Sigmoid colon (tissue), 7 donors: Measurements from ENCODE around the gene TMPRSS12. TPM values are rescaled to one million over a fixed set of nuclear protein-coding genes. Genes with fewer than 3 reads are reported as not detected.

Experiments used
- DNase-seq: peaks from one replicate; pipeline ENCODE4 v3.0.0-alpha.2; 2019
- H3K27ac ChIP-seq, 4 donors: fragments of 200-600 bp; sonication (generic); one replicate each; pipeline ENCODE4 v1.5.1; 2016 to 2019; ENCODE audit warnings: mild to moderate bottlenecking in 1 of 4
- H3K27me3 ChIP-seq, 3 donors: fragments of 200-600 bp; sonication (generic); one replicate each; pipeline ENCODE4 v1.5.1; 2019; ENCODE audit warnings: mild to moderate bottlenecking in 1 of 3
- H3K36me3 ChIP-seq, 4 donors: fragments of 200-600 bp; sonication (generic); one replicate each; pipeline ENCODE4 v1.5.1; 2016 to 2019
- H3K4me1 ChIP-seq, 4 donors: fragments of 200-600 bp; sonication (generic); one replicate each; pipeline ENCODE4 v1.5.1; 2017 to 2019
- H3K4me3 ChIP-seq, 4 donors: fragments of 200-600 bp; sonication (generic); one replicate each; pipeline ENCODE4 v1.5.1; 2017 to 2019; ENCODE audit warnings: mild to moderate bottlenecking in 2 of 4, moderate library complexity in 1 of 4
- H3K9me3 ChIP-seq, 4 donors: fragments of 200-600 bp in 3 of 4; sonication (generic) in 3 of 4; one replicate each; pipeline versions ENCODE4 v1.5.1 to v1.6.1; 2013 to 2019
- CTCF ChIP-seq, 4 experiments: fragments of 450-650 bp in 3 of 4; fragments of 200-600 bp in 1 of 4; IDR thresholded peaks; one replicate each; pipeline ENCODE4 v1.5.1; 2016 to 2019; ENCODE audit warnings: antibody characterized with exemption in 4 of 4, mild to moderate bottlenecking in 3 of 4, moderate library complexity in 2 of 4
- EP300 ChIP-seq, 4 donors: sonication (generic); formaldehyde crosslinking; IDR thresholded peaks; one replicate each; pipeline ENCODE4 v1.6.1; 2017; ENCODE audit warnings: antibody characterized with exemption in 4 of 4
- POLR2A ChIP-seq, 2 donors: fragments of 450-650 bp; IDR thresholded peaks; one replicate each; pipeline ENCODE4 v1.6.1; 2016; ENCODE audit warnings: antibody characterized with exemption in 2 of 2, mild to moderate bottlenecking in 2 of 2, moderate library complexity in 2 of 2
- POLR2AphosphoS5 ChIP-seq, 4 donors: sonication (generic); formaldehyde crosslinking; IDR thresholded peaks; one replicate each; pipeline ENCODE4 v1.6.1; 2017; ENCODE audit warnings: antibody characterized with exemption in 4 of 4
- WGBS, 2 donors: extraction: QIAGEN DNeasy Blood & Tissue Kit; methylation state at CpG; one replicate each; pipeline ENCODE4 v1.1.7; 2013; 5-methylcytosine and 5-hydroxymethylcytosine counted together
- intact Hi-C: fragments of 100-400 bp; cut with DNase I; formaldehyde crosslinking; loops from one replicate; pipeline ENCODE4 v1.15.1; 2023
- polyA plus RNA-seq, 3 donors: library from polyadenylated mRNA; stranded (reverse); fragments of 200-250 nt; gene quantifications; one replicate each; pipeline ENCODE4 v1.2.3, GENCODE V29; 2013
- small RNA-seq, 3 donors: library from RNA; depleted of rRNA; stranded (forward); fragments of <200 nt; gene quantifications; one replicate each; pipeline ENCODE3, GENCODE V24; 2016
- total RNA-seq, 4 donors: library from RNA; depleted of rRNA; stranded (reverse); fragments of >200 nt; gene quantifications; one replicate each; pipeline ENCODE4 v1.1.0, GENCODE V29; 2016
- donor health status: healthy with polysubstance abuse.
- donor health status: Bipolar disorder and iron deficiency.
- donor health status: healthy.

Gene TMPRSS12
- total and polyA plus RNA-seq, 7 donors, result not detected

- WGBS, 2 donors, result 38 to 46% methylated on average over 3 of the region's 3 CpGs
- peaks cover 8 to 44% (median 14%) of the 10 kb centered on the region in 4 donors for H3K36me3 ChIP-seq
- H3K27me3 ChIP-seq, result no peaks in the 10 kb centered on the region
- TF ChIP-seq POLR2AphosphoS5 (IDR thresholded peaks at IDR 0.05) (peak in 1 of 4 donors; percentile 1), POLR2A (IDR thresholded peaks at IDR 0.05) (no peak)
- intact Hi-C loops, result no loop called here
- peaks cover 0 to 6% (median 0%) of the 10 kb centered on the region in 4 donors for H3K9me3 ChIP-seq
- peak overlapping the region; percentile 65 to 79 (median 72) for H3K27ac ChIP-seq
- H3K4me3 ChIP-seq, result no peak overlapping the region
- no peak for DNase-seq
- peaks cover 0 to 76% (median 73%) of the 10 kb centered on the region in 4 donors for H3K4me1 ChIP-seq
These were observed 91.7 kb downstream of the TMPRSS12 start for GRCh38 chr12:50934371-50934851.

- Histone ChIP-seq H3K4me1 (peaks cover 0 to 79% (median 77%) of the 10 kb centered on the region in 4 donors), H3K27me3 (no peaks in the 10 kb centered on the region), H3K27ac (peak overlapping the region; percentile 65 to 79 (median 72)), H3K4me3 (no peak overlapping the region), H3K9me3 (peaks cover 0 to 6% (median 0%) of the 10 kb centered on the region in 4 donors), H3K36me3 (peaks cover 8 to 37% (median 13%) of the 10 kb centered on the region in 4 donors)
- intact Hi-C loops, result no loop called here
- DNase-seq, result no peak
- TF ChIP-seq POLR2AphosphoS5 (IDR thresholded peaks at IDR 0.05), result no peak
- TF ChIP-seq EP300 (IDR thresholded peaks at IDR 0.05), result no peak
- no peak for TF ChIP-seq CTCF (IDR thresholded peaks at IDR 0.05)
- no peak for TF ChIP-seq POLR2A (IDR thresholded peaks at IDR 0.05)
- 38 to 56% methylated on average over 6 of the region's 6 CpGs for whole genome bisulfite sequencing, 2 donors
These were observed 92.5 kb downstream of the TMPRSS12 start for GRCh38 chr12:50934981-50935807.

- H3K27me3 ChIP-seq, result no peaks in the 10 kb centered on the region
- 92 to 94% methylated on average over 9 of the region's 9 CpGs for WGBS, 2 donors
- no peak for DNase-seq
- peaks cover 0 to 6% (median 0%) of the 10 kb centered on the region in 4 donors for H3K9me3 ChIP-seq
- intact Hi-C loops, result no loop called here
- TF ChIP-seq POLR2AphosphoS5 (IDR thresholded peaks at IDR 0.05), result no peak
- no peak for TF ChIP-seq EP300 (IDR thresholded peaks at IDR 0.05)
- TF ChIP-seq POLR2A (IDR thresholded peaks at IDR 0.05), result no peak
- no peak for TF ChIP-seq CTCF (IDR thresholded peaks at IDR 0.05)
- H3K36me3 ChIP-seq, result peaks cover 0 to 19% (median 3%) of the 10 kb centered on the region in 4 donors
- H3K4me3 ChIP-seq, result no peak overlapping the region
- H3K4me1 ChIP-seq, result peaks cover 0 to 81% (median 75%) of the 10 kb centered on the region in 4 donors
- peak overlapping the region; percentile 4 to 79 (median 66) for H3K27ac ChIP-seq
These were observed 94.2 kb downstream of the TMPRSS12 start for GRCh38 chr12:50936821-50937530.

Small RNA genes lying within 50 kb of the gene (small RNA-seq; reads per million reads assigned to genes)
- gene AC013244.2 (0 reads per million in 3 donors), gene RN7SL519P (0 reads per million in 3 donors)

Other genes starting within 250 kb of the TMPRSS12 start
- 10 to 100 TPM; 12.6 to 27.6 (median 20.8) TPM for gene ATF1, start 78.8 kb upstream of the TMPRSS12 start, total RNA-seq
- 10 to 100 TPM; 16.7 to 23.8 (median 23.4) TPM for gene ATF1, start 78.8 kb upstream of the TMPRSS12 start, polyA plus RNA-seq
- not detected for gene HIGD1C, start 109.6 kb downstream of the TMPRSS12 start, total RNA-seq
- not detected for gene HIGD1C, start 109.6 kb downstream of the TMPRSS12 start, polyA plus RNA-seq
- gene SLC11A2, start 183.5 kb downstream of the TMPRSS12 start, total RNA-seq, result 10 to 100 TPM; 25.0 to 44.6 (median 37.1) TPM
- gene SLC11A2, start 183.5 kb downstream of the TMPRSS12 start, polyA plus RNA-seq, result 10 to 100 TPM in 1 of 3 donors, 1 to 10 TPM in 2; 3.9 to 21.4 (median 4.8) TPM
- 10 to 100 TPM; 59.5 to 87.2 (median 72.4) TPM for gene LETMD1, start 205.4 kb downstream of the TMPRSS12 start, total RNA-seq
- 10 to 100 TPM; 37.0 to 66.0 (median 55.3) TPM for gene LETMD1, start 205.4 kb downstream of the TMPRSS12 start, polyA plus RNA-seq
- 10 to 100 TPM; 17.4 to 23.9 (median 20.6) TPM for gene CSRNP2, start 240.7 kb downstream of the TMPRSS12 start, total RNA-seq
- gene CSRNP2, start 240.7 kb downstream of the TMPRSS12 start, polyA plus RNA-seq, result 10 to 100 TPM in 1 of 3 donors, 1 to 10 TPM in 2; 8.4 to 11.4 (median 9.2) TPM